Endothelial cell of umbilical vein (primary cell): Measurements from ENCODE around the gene HOXB3. TPM values are rescaled to one million over a fixed set of nuclear protein-coding genes. Genes with fewer than 3 reads are reported as not detected.

Source experiments
- BruUV-seq: library from RNA; stranded (reverse); fragments of 400-500 nt; replicated peaks from 2 replicates; lab custom pipeline; 2021; lab: Mats Ljungman, UMichigan
- CTCF ChIA-PET: fragments of 300-600, 350-600 bp; sonication (Branson Sonifier 250); formaldehyde crosslinking; loops from one replicate; lab custom pipeline; 2021; ENCODE audit warnings: antibody characterized with exemption, inconsistent platforms; lab: Charles Lee
- POLR2A ChIA-PET: fragments of 300-600, 350-600 bp; sonication (Branson Sonifier 250); formaldehyde crosslinking; loops from one replicate; lab custom pipeline; 2021; ENCODE audit warnings: antibody characterized with exemption, inconsistent platforms; lab: Charles Lee
- DNase-seq: peaks from one replicate; pipeline ENCODE4 v3.0.0-alpha.2; 2011; ENCODE audit warnings: low read depth, low spot score
- FAIRE-seq: peaks from 2 replicates; lab custom pipeline; 2011; peaks lifted over from hg19 to GRCh38; lab: Jason Lieb, UNC
- H2AFZ ChIP-seq: 2 replicates; pipeline ENCODE4 v1.6.0; 2012; ENCODE audit warnings: low read depth, low read length, control low read depth, inconsistent platforms
- H3K27ac ChIP-seq: 2 replicates; pipeline ENCODE4 v1.5.1; 2011; ENCODE audit warnings: low read depth, mild to moderate bottlenecking, control low read depth, low read length, moderate library complexity; ENCODE audit not compliant: insufficient read depth
- H3K27me3 ChIP-seq, 2 experiments: 2 replicates each; pipeline versions ENCODE4 v1.6.0 to v1.6.1; 2011; ENCODE audit warnings: low read length in 2 of 2, mixed read lengths in 1 of 2; ENCODE audit not compliant: control insufficient read depth in 2 of 2, insufficient read depth in 2 of 2
- H3K36me3 ChIP-seq, 2 experiments: 2 replicates in 1 of 2; 3 replicates in 1 of 2; pipeline ENCODE4 v1.5.1; 2011; ENCODE audit warnings: low read length in 2 of 2, mild to moderate bottlenecking in 1 of 2, moderate library complexity in 1 of 2; ENCODE audit not compliant: control insufficient read depth in 2 of 2, insufficient read depth in 2 of 2; ENCODE audit errors: extremely low read depth in 1 of 2
- H3K4me1 ChIP-seq: 3 replicates; pipeline ENCODE4 v1.5.1; 2011; ENCODE audit warnings: mild to moderate bottlenecking, low read length; ENCODE audit not compliant: control insufficient read depth, insufficient read depth; ENCODE audit errors: extremely low read depth
- H3K4me2 ChIP-seq: 2 replicates; pipeline ENCODE4 v1.6.1; 2011; ENCODE audit warnings: low read length, control low read depth, mixed read lengths; ENCODE audit not compliant: insufficient read depth
- H3K4me3 ChIP-seq, 3 experiments: fragments of 200-600 bp in 1 of 3; sonication (generic), shearing (Covaris generic) in 1 of 3; replicated peaks in 1 of 3; 2 replicates each; pipeline ENCODE4 v1.5.1; 2011 to 2016; ENCODE audit warnings: control low read depth in 3 of 3, low read length in 3 of 3, mild to moderate bottlenecking in 2 of 3, inconsistent platforms in 1 of 3, low read depth in 1 of 3, moderate library complexity in 1 of 3; ENCODE audit not compliant: insufficient read depth in 1 of 3
- H3K79me2 ChIP-seq: 2 replicates; pipeline ENCODE4 v1.6.0; 2012; ENCODE audit warnings: low read length, inconsistent platforms; ENCODE audit not compliant: control insufficient read depth, insufficient read depth
- H3K9ac ChIP-seq: replicated peaks from 2 replicates; pipeline ENCODE3; 2011; ENCODE audit warnings: low read length, control low read depth; ENCODE audit not compliant: insufficient read depth; ENCODE audit errors: extremely low read depth
- H3K9me1 ChIP-seq: replicated peaks from 3 replicates; pipeline ENCODE4 v1.6.0; 2011; ENCODE audit warnings: mild to moderate bottlenecking, low read length; ENCODE audit not compliant: control insufficient read depth, insufficient read depth; ENCODE audit errors: extremely low read depth
- H3K9me3 ChIP-seq: replicated peaks from 2 replicates; pipeline ENCODE4 v1.5.1; 2012; ENCODE audit warnings: low read length, inconsistent platforms; ENCODE audit not compliant: control insufficient read depth, insufficient read depth
- H4K20me1 ChIP-seq: replicated peaks from 2 replicates; pipeline ENCODE3; 2011; ENCODE audit warnings: mild to moderate bottlenecking, low read length; ENCODE audit not compliant: control insufficient read depth, insufficient read depth; ENCODE audit errors: extremely low read depth
- FOS ChIP-seq: IDR thresholded peaks from 2 replicates; pipeline ENCODE4 v1.6.1; 2011; ENCODE audit warnings: mild to moderate bottlenecking, low read length, moderate library complexity, borderline replicate concordance; ENCODE audit not compliant: insufficient read depth
- GATA2 ChIP-seq: IDR thresholded peaks from 2 replicates; pipeline ENCODE4 v1.7.0; 2011; ENCODE audit warnings: low read depth, mild to moderate bottlenecking, moderate library complexity, mixed read lengths, low read length; ENCODE audit not compliant: insufficient read length, insufficient read depth
- JUN ChIP-seq: IDR thresholded peaks from 2 replicates; pipeline ENCODE4 v1.6.1; 2011; ENCODE audit warnings: borderline replicate concordance, low read depth; ENCODE audit not compliant: insufficient read length, insufficient read depth
- MAX ChIP-seq: IDR thresholded peaks from 2 replicates; pipeline ENCODE4 v1.6.1; 2011; ENCODE audit not compliant: insufficient read depth, insufficient read length
- MYC ChIP-seq: IDR thresholded peaks from one replicate; pipeline ENCODE4 v1.6.1; 2011; ENCODE audit warnings: mild to moderate bottlenecking, low read depth, low read length
- POLR2A ChIP-seq: IDR thresholded peaks from 2 replicates; pipeline ENCODE4 v1.6.1; 2012; ENCODE audit warnings: low read depth, mild to moderate bottlenecking, control low read depth, low read length
- POLR2AphosphoS5 ChIP-seq: IDR thresholded peaks from 2 replicates; pipeline ENCODE4 v1.6.1; 2012; ENCODE audit warnings: low read depth, mild to moderate bottlenecking, control low read depth, low read length, moderate library complexity; ENCODE audit not compliant: insufficient read depth
- dilution Hi-C: fragments of 300-500 bp; cut with MboI; formaldehyde crosslinking; loops from one replicate; pipeline ENCODE4 v1.15.0; 2019; ENCODE audit warnings: low sequenced_read_pairs; ENCODE audit not compliant: extremely low pct_ligation_motif_present
- intact Hi-C: fragments of 100-400 bp; cut with micrococcal nuclease; formaldehyde crosslinking; loops from one replicate; pipeline ENCODE4 v1.10.0; 2022
- polyA plus RNA-seq, 4 experiments: library from polyadenylated mRNA; depleted of rRNA in 3 of 4; stranded (reverse) in 3 of 4; unstranded in 1 of 4; fragments of >200 nt; gene quantifications; 2 replicates each; pipeline versions ENCODE4 v1.2.1 to v1.2.3, GENCODE V29; 2011 to 2012; ENCODE audit warnings: missing spikeins in 1 of 4
- total RNA-seq: library from RNA; stranded (reverse); gene quantifications from 2 replicates; pipeline ENCODE4 v1.2.3, GENCODE V29; 2021

Gene HOXB3
- total and polyA plus RNA-seq, 2 donors (not counting 3 experiments of a cell fraction or from before 2014, with no cell fraction given) = 29.6 to 56.6 TPM

GRCh38 chr17:48505788-48506187 is 84.3 kb downstream of the HOXB3 start:
- ChIA-PET CTCF (interaction anchor here (0.9 to 2.1 kb wide), 7 partner anchors 13 to 290 kb away, joined by 3 to 9 read pairs (median 4); no protein-coding TSS in a partner anchor), POLR2A (no interaction called here)
- Histone ChIP-seq H3K36me3 (no peaks in the 10 kb centered on the region), H3K4me2 (no peak overlapping the region), H2AFZ (no peak overlapping the region), H4K20me1 (no peaks in the 10 kb centered on the region), H3K27ac (no peak overlapping the region), H3K27me3 (peaks cover 5 to 10% of the 10 kb centered on the region in 2 experiments), H3K4me1 (peaks cover 6% of the 10 kb centered on the region), H3K9me1 (no peaks in the 10 kb centered on the region), H3K9ac (no peak overlapping the region), H3K4me3 (no peak overlapping the region), H3K9me3 (no peaks in the 10 kb centered on the region), H3K79me2 (no peaks in the 10 kb centered on the region)
- DNase-seq = peak; percentile 77
- BruUV-seq = no TSS peak
- TF ChIP-seq JUN (peak; percentile 98), FOS (peak; percentile 92), GATA2 (no peak), POLR2A (no peak)
- intact Hi-C loops (no loop called here), dilution Hi-C loops (no loop called here)
- FAIRE-seq = peak; percentile 98

GRCh38 chr17:48504953-48505352 is 85.1 kb downstream of the HOXB3 start:
- POLR2A ChIA-PET = no interaction called here
- no peak overlapping the region for H2AFZ ChIP-seq
- peaks cover 6% of the 10 kb centered on the region for H3K4me1 ChIP-seq
- no peak overlapping the region for H3K4me3 ChIP-seq
- no peaks in the 10 kb centered on the region for H3K9me3 ChIP-seq
- H4K20me1 ChIP-seq = no peaks in the 10 kb centered on the region
- no peak overlapping the region for H3K9ac ChIP-seq
- TF ChIP-seq POLR2A (no peak), GATA2 (no peak), JUN (no peak), FOS (no peak), MAX (no peak), MYC (no peak), POLR2AphosphoS5 (no peak)
- CTCF ChIA-PET = interaction anchor here (0.8 to 2.0 kb wide), 4 partner anchors 10 to 245 kb away, joined by 3 to 9 read pairs (median 4); no protein-coding TSS in a partner anchor
- no peak for DNase-seq
- H3K27ac ChIP-seq = no peak overlapping the region
- H3K4me2 ChIP-seq = no peak overlapping the region
- BruUV-seq = no TSS peak
- no peak for FAIRE-seq
- no peaks in the 10 kb centered on the region for H3K79me2 ChIP-seq
- H3K9me1 ChIP-seq = no peaks in the 10 kb centered on the region
- dilution Hi-C loops = no loop called here
- H3K36me3 ChIP-seq = no peaks in the 10 kb centered on the region
- intact Hi-C loops = no loop called here
- peaks cover 3 to 10% of the 10 kb centered on the region in 2 experiments for H3K27me3 ChIP-seq
